HCT116 (cell line): ENCODE results near the gene ALK.

Source experiments
- CBX3 ChIP-seq: IDR thresholded peaks from 2 replicates; pipeline ENCODE4 v1.6.1; 2012; ENCODE audit warnings: low read depth
- CEBPB ChIP-seq: IDR thresholded peaks from 2 replicates; pipeline ENCODE4 v1.6.1; 2012; ENCODE audit warnings: low read depth
- CTCF ChIP-seq, 3 experiments: fragments of 200-600 bp in 1 of 3; sonication (generic) in 1 of 3; IDR thresholded peaks in 2 of 3; conservative IDR thresholded peaks in 1 of 3; 2 replicates each; pipeline ENCODE4 v1.5.1; 2012 to 2017; ENCODE audit warnings: low read depth in 2 of 3, low read length in 2 of 3, antibody characterized with exemption in 1 of 3, borderline replicate concordance in 1 of 3, control low read depth in 1 of 3, mild to moderate bottlenecking in 1 of 3, mixed read lengths in 1 of 3, mixed run types in 1 of 3, moderate library complexity in 1 of 3; ENCODE audit not compliant: insufficient read depth in 1 of 3
- EZH2 ChIP-seq: fragments of 200-600 bp; sonication (generic); IDR thresholded peaks from 2 replicates; pipeline ENCODE4 v1.6.1; 2017; ENCODE audit warnings: antibody characterized with exemption, mixed run types
- EZH2phosphoT487 ChIP-seq: fragments of 200-600 bp; IDR thresholded peaks from 2 replicates; pipeline ENCODE4 v1.6.1; 2018; ENCODE audit warnings: antibody characterized with exemption, borderline replicate concordance
- POLR2A ChIP-seq: IDR thresholded peaks from 2 replicates; pipeline ENCODE4 v1.7.0; 2011; ENCODE audit warnings: borderline replicate concordance; ENCODE audit not compliant: insufficient read depth, insufficient read length; ENCODE audit errors: extremely low read depth
- POLR2AphosphoS5 ChIP-seq: IDR thresholded peaks from 2 replicates; pipeline ENCODE4 v1.6.1; 2011; ENCODE audit warnings: mild to moderate bottlenecking, low read depth, low read length, moderate library complexity
- RAD21 ChIP-seq: IDR thresholded peaks from 2 replicates; pipeline ENCODE4 v1.6.1; 2012; ENCODE audit warnings: low read depth, mild to moderate bottlenecking
- YY1 ChIP-seq: IDR thresholded peaks from 2 replicates; pipeline ENCODE4 v1.6.1; 2011; ENCODE audit warnings: low read length, low read depth, moderate library complexity, mild to moderate bottlenecking; ENCODE audit not compliant: insufficient replicate concordance; ENCODE audit errors: extremely low read depth
- ZFX ChIP-seq: fragments of 450-650 bp; IDR thresholded peaks from 2 replicates; pipeline ENCODE4 v1.6.1; 2017
- TF ChIP-seq, protein P1 (sequence below): IDR thresholded peaks from 2 replicates; pipeline ENCODE4 v1.6.1; 2012; ENCODE audit warnings: low read depth
- TF ChIP-seq, protein P2 (sequence below): IDR thresholded peaks from 2 replicates; pipeline ENCODE4 v1.6.1; 2012
- TF ChIP-seq, protein P3 (sequence below): IDR thresholded peaks from 2 replicates; pipeline ENCODE4 v1.6.1; 2011; ENCODE audit warnings: mild to moderate bottlenecking, low read length, moderate library complexity; ENCODE audit not compliant: insufficient replicate concordance; ENCODE audit errors: extremely low read depth

- TF ChIP-seq ZFX (no peak), CTCF (IDR thresholded peaks at IDR 0.05 in 2 of 3, conservative IDR thresholded peaks at IDR 0.05 in 1 of 3; ENCODE audit: borderline replicate concordance in 1 of 3, insufficient read depth in 1 of 3, low read depth in 2 of 3, low read length in 2 of 3) (no peak), POLR2AphosphoS5 (no peak), EZH2phosphoT487 (no peak), POLR2A (no peak), YY1 (no peak), CBX3 (no peak), CEBPB (no peak), EZH2 (no peak), RAD21 (no peak)
- TF ChIP-seq, protein P1, sequence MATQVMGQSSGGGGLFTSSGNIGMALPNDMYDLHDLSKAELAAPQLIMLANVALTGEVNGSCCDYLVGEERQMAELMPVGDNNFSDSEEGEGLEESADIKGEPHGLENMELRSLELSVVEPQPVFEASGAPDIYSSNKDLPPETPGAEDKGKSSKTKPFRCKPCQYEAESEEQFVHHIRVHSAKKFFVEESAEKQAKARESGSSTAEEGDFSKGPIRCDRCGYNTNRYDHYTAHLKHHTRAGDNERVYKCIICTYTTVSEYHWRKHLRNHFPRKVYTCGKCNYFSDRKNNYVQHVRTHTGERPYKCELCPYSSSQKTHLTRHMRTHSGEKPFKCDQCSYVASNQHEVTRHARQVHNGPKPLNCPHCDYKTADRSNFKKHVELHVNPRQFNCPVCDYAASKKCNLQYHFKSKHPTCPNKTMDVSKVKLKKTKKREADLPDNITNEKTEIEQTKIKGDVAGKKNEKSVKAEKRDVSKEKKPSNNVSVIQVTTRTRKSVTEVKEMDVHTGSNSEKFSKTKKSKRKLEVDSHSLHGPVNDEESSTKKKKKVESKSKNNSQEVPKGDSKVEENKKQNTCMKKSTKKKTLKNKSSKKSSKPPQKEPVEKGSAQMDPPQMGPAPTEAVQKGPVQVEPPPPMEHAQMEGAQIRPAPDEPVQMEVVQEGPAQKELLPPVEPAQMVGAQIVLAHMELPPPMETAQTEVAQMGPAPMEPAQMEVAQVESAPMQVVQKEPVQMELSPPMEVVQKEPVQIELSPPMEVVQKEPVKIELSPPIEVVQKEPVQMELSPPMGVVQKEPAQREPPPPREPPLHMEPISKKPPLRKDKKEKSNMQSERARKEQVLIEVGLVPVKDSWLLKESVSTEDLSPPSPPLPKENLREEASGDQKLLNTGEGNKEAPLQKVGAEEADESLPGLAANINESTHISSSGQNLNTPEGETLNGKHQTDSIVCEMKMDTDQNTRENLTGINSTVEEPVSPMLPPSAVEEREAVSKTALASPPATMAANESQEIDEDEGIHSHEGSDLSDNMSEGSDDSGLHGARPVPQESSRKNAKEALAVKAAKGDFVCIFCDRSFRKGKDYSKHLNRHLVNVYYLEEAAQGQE: no peak
- TF ChIP-seq, protein P2, sequence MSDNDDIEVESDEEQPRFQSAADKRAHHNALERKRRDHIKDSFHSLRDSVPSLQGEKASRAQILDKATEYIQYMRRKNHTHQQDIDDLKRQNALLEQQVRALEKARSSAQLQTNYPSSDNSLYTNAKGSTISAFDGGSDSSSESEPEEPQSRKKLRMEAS: no peak
- TF ChIP-seq, protein P3, sequence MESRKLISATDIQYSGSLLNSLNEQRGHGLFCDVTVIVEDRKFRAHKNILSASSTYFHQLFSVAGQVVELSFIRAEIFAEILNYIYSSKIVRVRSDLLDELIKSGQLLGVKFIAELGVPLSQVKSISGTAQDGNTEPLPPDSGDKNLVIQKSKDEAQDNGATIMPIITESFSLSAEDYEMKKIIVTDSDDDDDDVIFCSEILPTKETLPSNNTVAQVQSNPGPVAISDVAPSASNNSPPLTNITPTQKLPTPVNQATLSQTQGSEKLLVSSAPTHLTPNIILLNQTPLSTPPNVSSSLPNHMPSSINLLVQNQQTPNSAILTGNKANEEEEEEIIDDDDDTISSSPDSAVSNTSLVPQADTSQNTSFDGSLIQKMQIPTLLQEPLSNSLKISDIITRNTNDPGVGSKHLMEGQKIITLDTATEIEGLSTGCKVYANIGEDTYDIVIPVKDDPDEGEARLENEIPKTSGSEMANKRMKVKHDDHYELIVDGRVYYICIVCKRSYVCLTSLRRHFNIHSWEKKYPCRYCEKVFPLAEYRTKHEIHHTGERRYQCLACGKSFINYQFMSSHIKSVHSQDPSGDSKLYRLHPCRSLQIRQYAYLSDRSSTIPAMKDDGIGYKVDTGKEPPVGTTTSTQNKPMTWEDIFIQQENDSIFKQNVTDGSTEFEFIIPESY: no peak
Observed at GRCh38 chr2:29799628-29800027, 121.8 kb downstream of the ALK start.
